Activated T-helper 1 cell treated with Interleukin-2 at 50 U/mL for 16 hours (primary cell): Measurements from ENCODE around the gene CASKIN2.

Experiments
- DNase-seq: peaks from one replicate; pipeline ENCODE4 v3.0.0-alpha.2; 2020; ENCODE audit warnings: low read depth

The CASKIN2 gene

GRCh38 chr17:75518983-75519537, 3.7 kb upstream of the CASKIN2 start:
- no peak for DNase-seq

DNA sequence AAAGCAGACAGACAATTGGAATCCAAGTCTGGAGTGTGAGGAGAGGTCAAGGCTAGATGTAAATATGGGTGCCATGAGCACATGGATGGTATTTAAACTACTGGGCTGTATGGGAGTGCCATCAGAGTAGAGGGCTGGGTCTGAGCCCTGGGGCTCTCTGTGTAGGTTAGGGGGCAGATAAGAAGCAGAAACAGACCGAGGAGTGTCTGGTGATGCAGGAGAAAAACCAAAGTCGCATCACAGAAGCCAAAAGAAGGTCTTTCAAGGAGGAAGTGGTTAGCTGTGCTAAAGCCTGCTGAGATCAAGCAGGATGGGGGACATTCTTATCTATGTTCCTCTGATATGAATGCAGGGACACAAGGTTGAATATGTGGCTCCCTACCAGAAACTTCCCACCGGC, 2.9 kb upstream of the CASKIN2 start:
- DNase-seq: peak; percentile 18

DNA sequence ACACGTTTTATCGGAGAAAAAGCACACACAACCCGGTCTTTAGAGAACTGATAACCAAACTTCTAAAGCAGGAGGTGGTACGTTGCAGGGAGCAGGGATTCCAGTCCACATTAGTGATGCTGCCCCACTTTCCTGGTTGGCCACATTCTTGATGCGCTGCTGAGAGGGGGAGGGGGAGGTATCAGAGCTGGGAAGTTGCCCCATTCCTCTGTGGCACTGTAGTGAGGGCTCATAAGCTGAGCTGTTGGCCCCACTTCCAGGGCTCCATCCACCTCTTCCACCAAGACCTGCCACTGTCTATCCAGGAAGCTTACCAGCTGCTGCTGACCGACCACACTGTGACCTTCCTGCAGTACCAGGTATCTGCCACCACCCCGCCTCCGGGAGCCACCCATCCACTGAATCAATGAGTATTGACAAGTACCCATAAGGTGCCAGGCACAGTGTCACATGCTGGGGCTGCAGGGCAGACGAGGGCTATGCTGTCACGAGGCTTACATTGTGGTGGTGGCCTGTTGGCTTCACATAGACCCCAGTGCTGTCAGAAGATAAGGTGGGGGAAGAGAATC, 2.0 kb upstream of the CASKIN2 start:
- DNase-seq: no peak

DNA sequence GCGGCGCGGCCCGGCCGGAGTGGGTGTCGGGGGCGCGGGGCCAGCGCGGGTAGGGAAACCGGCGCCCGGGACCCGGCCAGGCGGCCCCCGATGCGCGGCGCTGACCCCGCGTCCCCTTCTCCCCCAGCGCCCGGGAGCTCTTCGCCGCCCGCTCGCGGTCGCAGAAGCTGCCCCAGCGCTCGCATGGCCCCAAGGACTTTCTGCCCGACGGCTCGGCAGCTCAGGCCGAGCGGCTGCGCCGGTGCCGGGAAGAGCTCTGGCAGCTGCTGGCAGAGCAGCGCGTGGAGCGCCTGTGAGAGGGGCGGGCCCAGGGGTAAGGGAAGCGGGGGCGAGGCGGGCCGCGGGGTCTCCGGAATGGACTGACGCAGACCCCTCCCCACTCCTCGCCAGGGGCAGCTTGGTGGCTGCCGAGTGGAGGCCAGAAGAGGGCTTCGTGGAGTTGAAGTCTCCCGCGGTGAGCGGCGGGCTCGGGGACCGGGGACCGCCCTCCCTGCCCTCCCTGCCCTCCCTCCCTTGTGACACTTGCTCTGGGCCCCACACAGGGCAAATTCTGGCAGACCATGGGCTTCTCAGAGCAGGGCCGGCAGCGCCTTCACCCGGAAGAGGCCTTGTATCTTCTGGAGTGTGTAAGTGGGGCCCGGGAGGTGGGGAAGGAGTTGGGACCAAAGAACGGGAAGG, 1.4 kb upstream of the CASKIN2 start:
- DNase-seq: peak; percentile 3

DNA sequence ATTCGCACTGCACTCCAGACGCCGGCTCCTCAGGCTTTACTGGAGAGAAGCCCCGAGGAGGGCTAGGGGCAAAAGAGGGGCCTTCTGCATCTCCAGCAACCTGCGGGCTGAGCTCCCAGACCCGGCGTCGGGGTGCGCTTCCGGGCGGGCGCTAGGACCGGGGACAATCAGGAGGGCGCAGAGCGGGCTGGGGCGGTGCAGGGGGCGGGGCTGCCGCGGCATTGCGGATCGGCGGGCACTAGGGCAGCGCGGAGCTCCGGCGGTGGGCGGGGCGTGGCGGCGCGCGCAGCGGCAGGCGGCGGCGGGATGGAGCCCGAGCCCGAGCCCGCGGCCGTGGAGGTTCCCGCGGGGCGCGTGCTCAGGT, 900 bp upstream of the CASKIN2 start, which contains the start of gene TSEN54:
Gene TSEN54 (plus strand): TSS at position 274 of the 364 bp plus-strand sequence. CDS start 33 bp downstream, at position 307.
- peak; percentile 94 for DNase-seq

GRCh38 chr17:75514919-75515495, 330 bp downstream of the CASKIN2 start:
- DNase-seq: no peak

DNA sequence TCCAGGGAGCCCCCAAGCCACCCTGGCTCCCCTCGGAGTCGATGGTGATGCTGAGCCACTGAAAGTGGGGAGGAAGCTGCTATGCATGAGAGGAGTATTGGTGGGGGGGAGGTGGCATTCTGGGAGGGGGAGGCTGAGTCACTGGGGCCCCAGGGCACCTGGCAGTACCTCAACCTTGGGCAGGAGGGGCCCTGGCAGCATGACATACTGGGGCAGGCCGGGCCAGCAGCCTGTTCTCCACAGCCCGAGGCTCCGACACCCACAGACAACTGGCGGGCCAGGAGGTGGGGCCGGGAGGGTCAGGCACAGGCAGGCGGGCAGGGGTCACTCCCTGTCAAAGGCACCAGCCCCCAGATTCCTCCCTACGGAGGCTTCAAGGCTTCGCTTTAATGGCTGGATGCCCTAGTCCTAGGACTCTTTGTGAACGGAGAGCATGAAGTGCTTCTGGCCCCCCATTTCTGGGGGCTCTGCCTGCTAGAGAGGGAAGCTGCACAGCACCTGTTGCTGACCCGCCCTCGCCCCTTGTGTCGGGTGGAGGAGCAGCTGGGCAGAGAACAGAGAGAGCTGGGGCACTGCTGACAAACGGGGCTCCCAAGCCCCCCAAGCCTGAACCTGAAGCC, 928 bp downstream of the CASKIN2 start:
- no peak for DNase-seq

DNA sequence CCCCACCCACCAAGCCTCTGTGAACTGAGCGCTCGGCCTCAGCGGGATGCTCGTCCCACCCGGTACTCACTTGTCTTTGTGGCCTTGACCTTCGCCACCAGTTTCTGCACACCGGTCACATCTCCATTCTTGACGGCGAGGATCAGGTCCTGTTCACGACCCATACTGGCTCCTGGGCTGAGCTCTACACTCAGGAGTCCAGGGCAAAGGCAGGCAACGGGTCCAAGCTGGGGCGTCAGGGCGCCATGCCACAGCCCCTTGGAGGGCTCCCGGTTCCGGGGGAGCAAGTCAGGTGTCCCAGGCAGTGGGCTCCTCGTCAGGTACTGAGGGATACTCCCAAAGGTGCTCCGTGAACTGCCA, 1.7 kb downstream of the CASKIN2 start:
- no peak for DNase-seq

DNA sequence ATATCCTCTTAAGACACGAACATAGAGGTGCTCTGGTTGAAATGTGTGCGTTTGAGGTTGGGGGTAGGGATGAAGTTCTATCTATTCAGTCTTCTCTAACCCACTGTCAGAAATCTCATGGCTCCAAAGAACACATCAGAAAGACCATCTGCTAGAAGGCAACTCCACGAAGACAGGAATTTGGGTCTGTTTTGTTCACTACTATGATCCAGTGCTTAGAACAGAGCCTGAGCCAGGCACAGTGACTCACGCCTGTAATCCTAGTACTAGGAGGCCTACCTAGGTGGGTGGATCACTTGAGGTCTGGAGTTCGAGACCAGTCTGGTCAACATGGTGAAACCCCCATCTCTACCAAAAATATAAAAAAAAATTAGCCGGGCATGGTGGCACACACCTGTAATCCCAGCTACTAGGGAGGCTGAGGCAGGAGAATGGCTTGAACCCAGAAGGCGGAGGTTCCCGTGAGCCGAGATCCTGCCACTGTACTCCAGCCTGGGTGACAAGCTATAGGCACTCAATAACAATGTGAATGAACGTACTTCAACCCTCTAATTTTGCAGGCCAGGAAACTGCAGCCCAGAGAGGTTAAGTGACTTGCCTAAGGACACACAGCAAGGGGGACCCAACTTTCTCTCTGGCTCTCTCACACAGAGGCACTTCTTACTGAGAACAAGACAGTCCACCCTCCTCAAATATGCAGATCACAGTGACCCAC, 2.3 kb downstream of the CASKIN2 start:
- DNase-seq: no peak

DNA sequence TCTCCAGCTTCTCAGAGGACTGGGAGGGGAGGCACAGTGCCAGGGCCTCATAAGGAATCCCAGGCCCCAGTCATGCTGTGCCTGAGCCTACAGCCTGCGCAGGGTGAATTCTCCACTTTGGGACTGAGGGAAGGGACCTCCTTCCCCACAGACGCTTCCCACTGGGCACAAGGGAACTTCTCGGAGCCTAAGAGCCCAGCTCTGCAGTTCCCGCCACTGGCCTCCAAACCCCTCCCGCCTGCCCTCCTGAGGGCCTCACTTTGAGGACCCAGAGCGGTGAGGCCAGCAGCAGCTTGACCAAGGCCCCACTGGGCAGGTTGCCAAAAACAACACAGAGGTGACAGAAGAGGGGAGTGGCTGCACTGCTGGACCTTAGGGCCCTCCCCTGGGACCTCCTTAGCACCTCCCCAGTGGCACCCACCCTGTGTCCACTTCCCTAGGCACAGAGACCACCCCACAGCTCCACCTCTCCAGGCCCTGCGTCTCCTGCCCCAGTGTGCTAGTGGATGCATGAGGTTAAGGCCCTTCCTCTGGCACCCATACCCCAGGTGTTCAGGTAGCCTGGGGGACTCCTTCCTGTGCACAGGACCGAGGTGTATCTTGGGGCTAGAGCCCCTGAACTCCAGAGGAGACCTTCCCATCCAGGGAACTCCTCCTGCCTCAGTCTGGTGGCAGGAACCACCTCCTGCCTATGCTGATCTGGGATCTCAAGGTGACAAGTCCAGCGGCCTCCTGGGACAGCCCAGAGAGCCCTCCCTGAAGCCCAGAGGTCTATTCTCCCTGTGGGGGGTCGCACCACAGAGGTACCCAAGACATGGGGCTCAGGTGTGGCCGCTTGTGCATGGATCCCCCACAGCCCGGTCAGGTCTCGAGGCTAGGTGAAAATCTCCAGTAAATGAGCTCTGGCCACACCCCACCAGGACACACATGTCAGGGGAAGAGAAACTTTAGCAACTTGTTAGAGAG, 3.4 kb downstream of the CASKIN2 start:
- DNase-seq: no peak

DNA sequence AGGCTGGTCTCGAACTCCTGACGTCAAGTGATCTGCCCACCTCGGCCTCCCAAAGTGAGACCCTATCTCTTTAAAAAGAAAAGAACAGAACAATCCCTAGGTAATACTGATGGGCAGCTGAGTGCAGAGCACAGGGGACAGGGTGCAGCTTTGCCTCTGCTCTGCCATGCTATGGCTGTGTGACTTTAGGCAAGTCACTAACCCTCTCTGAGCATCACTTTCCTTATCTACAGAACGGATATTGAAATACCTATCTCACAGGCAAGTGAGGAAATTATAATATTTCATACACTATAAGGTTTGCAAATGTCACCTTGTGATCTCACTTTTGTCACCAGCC, 4.1 kb downstream of the CASKIN2 start:
- no peak for DNase-seq

GRCh38 chr17:75509528-75510258, 5.6 kb downstream of the CASKIN2 start:
- no peak for DNase-seq

DNA sequence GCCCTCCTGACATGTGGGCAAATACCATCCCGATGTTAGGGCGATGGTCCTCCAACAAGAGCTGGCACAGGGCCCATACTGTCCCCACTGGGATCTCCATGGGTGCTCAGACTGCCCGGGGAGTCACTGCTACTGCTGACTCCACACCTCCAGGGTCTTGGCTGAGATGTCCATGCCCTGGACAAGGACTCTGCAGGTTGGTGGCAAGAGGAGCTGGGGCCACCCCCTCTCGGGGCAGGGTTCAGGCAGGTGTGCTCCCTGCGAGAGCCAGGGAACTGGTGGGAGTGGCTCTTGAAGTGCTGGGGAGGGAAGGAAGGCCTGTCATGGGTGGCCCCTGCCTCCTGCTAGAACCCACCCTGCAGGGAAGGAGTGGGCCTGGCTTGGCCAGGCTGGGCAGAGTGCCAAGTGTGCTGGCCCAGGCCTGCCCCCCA, 6.4 kb downstream of the CASKIN2 start:
- DNase-seq: no peak

DNA sequence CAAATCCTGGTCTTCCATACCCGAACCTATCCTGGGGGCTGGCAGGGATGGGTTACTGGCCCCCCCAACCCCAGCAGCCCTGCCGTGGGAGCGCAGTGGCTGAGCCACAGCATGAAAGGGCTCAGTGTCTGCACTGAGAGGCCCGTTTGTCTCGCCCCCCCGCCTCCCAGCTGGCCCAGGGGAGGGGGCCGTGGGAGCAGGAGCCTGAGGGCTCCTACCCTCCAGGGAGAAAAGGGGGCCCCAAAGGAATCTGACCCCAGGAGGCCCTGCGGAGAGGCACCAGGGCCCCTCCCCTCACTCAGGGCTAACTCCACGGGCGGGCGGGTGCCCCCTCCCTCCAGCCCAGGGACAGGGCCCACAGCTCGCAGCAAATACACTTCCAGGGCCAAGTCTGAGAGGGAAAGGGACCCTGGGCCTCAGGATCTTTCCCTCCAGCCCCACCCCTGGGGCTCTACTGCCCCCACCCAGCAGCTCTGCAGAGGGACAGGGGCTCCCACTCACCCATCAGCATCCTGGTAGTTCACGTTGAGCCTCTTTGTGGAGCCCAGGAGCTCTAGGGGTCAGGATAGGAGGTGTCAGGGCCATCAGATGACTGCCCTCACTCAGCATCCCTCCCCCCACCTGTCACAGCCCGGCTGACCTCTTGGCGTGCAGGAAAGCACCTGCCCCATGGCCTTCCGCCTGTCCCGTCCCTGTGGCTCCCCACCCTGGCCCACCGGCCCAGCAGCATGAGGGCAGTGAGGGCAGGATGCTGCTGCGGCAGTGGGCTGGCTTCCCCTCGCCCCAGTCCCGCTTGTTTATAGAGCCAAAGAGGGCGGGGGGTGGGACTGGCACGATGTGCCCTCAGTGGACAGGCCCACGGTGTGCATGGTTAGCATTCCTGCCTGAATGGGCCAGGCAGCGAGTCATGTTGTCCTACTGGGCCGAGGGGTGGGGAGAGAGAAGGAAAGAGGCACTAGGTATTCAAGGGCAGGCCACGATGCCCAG, 7.3 kb downstream of the CASKIN2 start:
- no peak for DNase-seq

DNA sequence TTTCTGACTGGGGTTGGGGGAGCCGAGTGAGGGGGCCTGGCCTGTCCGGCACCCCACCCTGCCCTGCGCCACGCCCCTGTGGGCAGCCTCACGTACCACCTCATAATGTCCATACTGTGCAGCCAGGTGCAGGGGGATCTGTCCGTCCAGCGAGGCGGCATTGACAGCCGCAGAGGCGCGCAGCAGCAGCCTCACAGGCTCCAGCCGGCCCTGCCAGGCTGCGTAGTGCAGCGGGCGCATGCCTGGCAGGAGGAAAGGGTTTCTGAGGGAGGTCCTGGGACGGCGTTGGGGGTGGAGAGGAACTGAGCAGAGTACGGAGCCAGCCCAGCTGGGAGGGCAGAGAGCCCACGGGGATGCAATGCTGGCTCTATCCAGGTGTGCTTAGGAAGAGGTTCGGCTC, 8.4 kb downstream of the CASKIN2 start:
- DNase-seq: no peak

GRCh38 chr17:75506134-75506533, 9.2 kb downstream of the CASKIN2 start:
- DNase-seq: no peak

- no peak for DNase-seq
Measured at GRCh38 chr17:75505640-75506039, 9.7 kb downstream of the CASKIN2 start.

DNA sequence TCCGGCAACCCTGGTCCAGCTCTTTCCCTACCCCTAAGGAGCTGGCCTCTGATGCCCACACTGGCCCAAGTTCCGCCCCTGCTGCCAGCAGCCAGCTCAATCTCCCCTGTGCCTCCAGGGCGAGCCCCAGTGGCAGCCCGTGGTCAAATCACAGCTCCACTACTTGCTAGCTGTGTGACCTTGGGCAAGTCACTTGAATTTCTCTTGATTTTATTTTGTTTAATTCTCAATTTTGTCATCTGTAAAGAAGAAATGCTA, 10.3 kb downstream of the CASKIN2 start:
- DNase-seq: no peak

GRCh38 chr17:75504347-75505151, 10.8 kb downstream of the CASKIN2 start:
- peak; percentile 11 for DNase-seq
